ENCODE measurements around the gene MSRB1.

Gene MSRB1

GRCh38 chr16:1942810-1943726 lies at the start of gene MSRB1:
TSS of gene MSRB1 (minus strand) at chr16:1943199. CDS start at chr16:1943156, 43 bp downstream.
- Histone ChIP-seq H3K9me3 (ENCODE audit: low read length) (no peaks in the 10 kb centered on the region), H3K4me1 (ENCODE audit: insufficient read depth, low read length) (peaks cover 14% of the 10 kb centered on the region), H3K9ac (ENCODE audit: low read length) (peak within 1 kb of the TSS; percentile 46), H3K36me3 (ENCODE audit: insufficient read depth, low read length) (peaks cover 20% of the 10 kb centered on the region), H3K27me3 (ENCODE audit: control insufficient read depth in 1 of 2, insufficient read depth in 2 of 2, low read length in 2 of 2) (no peaks in the 10 kb centered on the region), H3K4me3 (ENCODE audit: low read depth in 1 of 2, low read length in 2 of 2) (peak within 1 kb of the TSS; percentile 78 to 95), H3K27ac (ENCODE audit: low read depth, low read length) (peak within 1 kb of the TSS; percentile 73)

GRCh38 chr16:1991948-1992703 lies 49.1 kb upstream of the MSRB1 start:
- Histone ChIP-seq H3K27ac (ENCODE audit: low read depth, low read length) (no peak overlapping the region), H3K36me3 (ENCODE audit: insufficient read depth, low read length) (peaks cover 5% of the 10 kb centered on the region), H3K9ac (ENCODE audit: low read length) (no peak overlapping the region), H3K9me3 (ENCODE audit: low read length) (no peaks in the 10 kb centered on the region), H3K4me3 (ENCODE audit: low read depth in 1 of 2, low read length in 2 of 2) (peak overlapping the region in 1 of 2 donors; percentile 32), H3K27me3 (ENCODE audit: control insufficient read depth in 1 of 2, insufficient read depth in 2 of 2, low read length in 2 of 2) (peaks cover 26 to 42% of the 10 kb centered on the region in 2 donors), H3K4me1 (ENCODE audit: insufficient read depth, low read length) (peaks cover 17% of the 10 kb centered on the region)

- peaks cover 26 to 42% of the 10 kb centered on the region in 2 donors for H3K27me3 ChIP-seq (ENCODE audit: control insufficient read depth in 1 of 2, insufficient read depth in 2 of 2, low read length in 2 of 2)
- no peak overlapping the region for H3K27ac ChIP-seq (ENCODE audit: low read depth, low read length)
- H3K36me3 ChIP-seq (ENCODE audit: insufficient read depth, low read length), result peaks cover 5% of the 10 kb centered on the region
These were observed 48.6 kb upstream of the MSRB1 start for GRCh38 chr16:1991588-1991947.

GRCh38 chr16:1991135-1991551 lies 48.1 kb upstream of the MSRB1 start:
- no peaks in the 10 kb centered on the region for H3K9me3 ChIP-seq (ENCODE audit: low read length)
- peaks cover 26 to 42% of the 10 kb centered on the region in 2 donors for H3K27me3 ChIP-seq (ENCODE audit: control insufficient read depth in 1 of 2, insufficient read depth in 2 of 2, low read length in 2 of 2)
- peaks cover 10% of the 10 kb centered on the region for H3K36me3 ChIP-seq (ENCODE audit: insufficient read depth, low read length)
- peak overlapping the region in 1 of 2 donors; percentile 32 for H3K4me3 ChIP-seq (ENCODE audit: low read depth in 1 of 2, low read length in 2 of 2)
- no peak overlapping the region for H3K27ac ChIP-seq (ENCODE audit: low read depth, low read length)
- no peak overlapping the region for H3K9ac ChIP-seq (ENCODE audit: low read length)
- H3K4me1 ChIP-seq (ENCODE audit: insufficient read depth, low read length), result peaks cover 11% of the 10 kb centered on the region

More at GRCh38 chr16:1991588-1991947, 48.6 kb upstream of the MSRB1 start:
- no peaks in the 10 kb centered on the region for H3K9me3 ChIP-seq (ENCODE audit: low read length)
- no peak overlapping the region for H3K9ac ChIP-seq (ENCODE audit: low read length)
- H3K4me1 ChIP-seq (ENCODE audit: insufficient read depth, low read length), result peaks cover 11% of the 10 kb centered on the region
- H3K4me3 ChIP-seq (ENCODE audit: low read depth in 1 of 2, low read length in 2 of 2), result peak overlapping the region in 1 of 2 donors; percentile 32

GRCh38 chr16:1990351-1991134 lies 47.5 kb upstream of the MSRB1 start:
- no peak overlapping the region for H3K9ac ChIP-seq (ENCODE audit: low read length)
- H3K9me3 ChIP-seq (ENCODE audit: low read length), result no peaks in the 10 kb centered on the region
- H3K27ac ChIP-seq (ENCODE audit: low read depth, low read length), result no peak overlapping the region
- no peak overlapping the region for H3K4me3 ChIP-seq (ENCODE audit: low read depth in 1 of 2, low read length in 2 of 2)
- H3K27me3 ChIP-seq (ENCODE audit: control insufficient read depth in 1 of 2, insufficient read depth in 2 of 2, low read length in 2 of 2), result peaks cover 26 to 42% of the 10 kb centered on the region in 2 donors
- H3K4me1 ChIP-seq (ENCODE audit: insufficient read depth, low read length), result peaks cover 11% of the 10 kb centered on the region
- peaks cover 15% of the 10 kb centered on the region for H3K36me3 ChIP-seq (ENCODE audit: insufficient read depth, low read length)

DNA sequence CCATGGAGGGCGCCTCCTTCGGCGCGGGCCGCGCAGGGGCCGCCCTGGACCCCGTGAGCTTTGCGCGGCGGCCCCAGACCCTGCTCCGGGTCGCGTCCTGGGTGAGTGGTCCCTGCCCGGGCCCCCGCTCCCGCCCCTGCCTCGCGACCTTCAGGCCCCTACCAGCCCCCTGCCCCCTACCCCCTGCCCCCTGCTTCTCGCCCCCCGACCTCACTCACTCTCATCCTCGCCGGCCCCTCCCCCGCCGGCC lies 47.0 kb upstream of the MSRB1 start:
- Histone ChIP-seq H3K27ac (ENCODE audit: low read depth, low read length) (no peak overlapping the region), H3K9ac (ENCODE audit: low read length) (no peak overlapping the region), H3K4me1 (ENCODE audit: insufficient read depth, low read length) (peaks cover 16% of the 10 kb centered on the region), H3K4me3 (ENCODE audit: low read depth in 1 of 2, low read length in 2 of 2) (no peak overlapping the region), H3K36me3 (ENCODE audit: insufficient read depth, low read length) (peaks cover 15% of the 10 kb centered on the region), H3K9me3 (ENCODE audit: low read length) (no peaks in the 10 kb centered on the region), H3K27me3 (ENCODE audit: control insufficient read depth in 1 of 2, insufficient read depth in 2 of 2, low read length in 2 of 2) (peaks cover 26 to 42% of the 10 kb centered on the region in 2 donors)

- peaks cover 20% of the 10 kb centered on the region for H3K4me1 ChIP-seq (ENCODE audit: insufficient read depth, low read length)
- no peak within 1 kb of the TSS for H3K9ac ChIP-seq (ENCODE audit: low read length)
These were observed 46.5 kb upstream of the MSRB1 start, which contains the start of gene SYNGR3 for GRCh38 chr16:1989209-1990100. TSS of gene SYNGR3 (plus strand) at chr16:1989970. CDS start at chr16:1990103, 133 bp downstream.

GRCh38 chr16:1987198-1987597 lies 44.2 kb upstream of the MSRB1 start:
- H3K36me3 ChIP-seq (ENCODE audit: insufficient read depth, low read length), result peaks cover 15% of the 10 kb centered on the region
- H3K27me3 ChIP-seq (ENCODE audit: control insufficient read depth in 1 of 2, insufficient read depth in 2 of 2, low read length in 2 of 2), result peaks cover 28 to 39% of the 10 kb centered on the region in 2 donors
- H3K9me3 ChIP-seq (ENCODE audit: low read length), result no peaks in the 10 kb centered on the region
- H3K9ac ChIP-seq (ENCODE audit: low read length), result no peak overlapping the region
- peaks cover 24% of the 10 kb centered on the region for H3K4me1 ChIP-seq (ENCODE audit: insufficient read depth, low read length)
- H3K4me3 ChIP-seq (ENCODE audit: low read depth in 1 of 2, low read length in 2 of 2), result no peak overlapping the region
- no peak overlapping the region for H3K27ac ChIP-seq (ENCODE audit: low read depth, low read length)

More at GRCh38 chr16:1989209-1990100, 46.5 kb upstream of the MSRB1 start, which contains the start of gene SYNGR3:
- no peak within 1 kb of the TSS for H3K4me3 ChIP-seq (ENCODE audit: low read depth in 1 of 2, low read length in 2 of 2)
- H3K36me3 ChIP-seq (ENCODE audit: insufficient read depth, low read length), result peaks cover 15% of the 10 kb centered on the region
- no peak within 1 kb of the TSS for H3K27ac ChIP-seq (ENCODE audit: low read depth, low read length)
- peaks cover 26 to 42% of the 10 kb centered on the region in 2 donors for H3K27me3 ChIP-seq (ENCODE audit: control insufficient read depth in 1 of 2, insufficient read depth in 2 of 2, low read length in 2 of 2)
- no peaks in the 10 kb centered on the region for H3K9me3 ChIP-seq (ENCODE audit: low read length)

GRCh38 chr16:1985466-1986150 lies 42.6 kb upstream of the MSRB1 start:
- Histone ChIP-seq H3K4me3 (ENCODE audit: low read depth in 1 of 2, low read length in 2 of 2) (peak overlapping the region in 1 of 2 donors; percentile 61), H3K9ac (ENCODE audit: low read length) (no peak overlapping the region), H3K4me1 (ENCODE audit: insufficient read depth, low read length) (peaks cover 16% of the 10 kb centered on the region), H3K36me3 (ENCODE audit: insufficient read depth, low read length) (peaks cover 15% of the 10 kb centered on the region), H3K27me3 (ENCODE audit: control insufficient read depth in 1 of 2, insufficient read depth in 2 of 2, low read length in 2 of 2) (peaks cover 34 to 43% of the 10 kb centered on the region in 2 donors), H3K9me3 (ENCODE audit: low read length) (no peaks in the 10 kb centered on the region), H3K27ac (ENCODE audit: low read depth, low read length) (no peak overlapping the region)
